NCI-H1048 (cell line): Measurements from ENCODE around the gene CASP9.
A peak's percentile ranks its signal among the peaks of the same experiment; 100 is the strongest.
"Not testable (repeated sequence)": the region's sequence is repeated elsewhere in the genome, so short reads cannot be mapped to it uniquely, and the experiment has no call there.

Source experiments
- DNase-seq: peaks from one replicate; lab custom pipeline; 2025; lab: John Stamatoyannopoulos, UW

Gene CASP9

GRCh38 chr1:15525050-15526020 lies 1.3 kb upstream of the CASP9 start:
- no peak for DNase-seq

- peak; percentile 99 for DNase-seq
These were observed 451 bp upstream of the CASP9 start for GRCh38 chr1:15524283-15525049.

- no peak for DNase-seq
These were observed 653 bp downstream of the CASP9 start for GRCh38 chr1:15523104-15524020.

GRCh38 chr1:15522551-15522950 lies 1.5 kb downstream of the CASP9 start:
- no peak for DNase-seq

GRCh38 chr1:15521206-15521906 lies 2.7 kb downstream of the CASP9 start:
- DNase-seq, result not testable (repeated sequence)

- DNase-seq, result no peak
These were observed 4.4 kb downstream of the CASP9 start for GRCh38 chr1:15519625-15520024.

GRCh38 chr1:15515022-15515663 lies 8.9 kb downstream of the CASP9 start:
- DNase-seq, result no peak

GRCh38 chr1:15514557-15514956 lies 9.5 kb downstream of the CASP9 start:
- not testable (repeated sequence) for DNase-seq

GRCh38 chr1:15513919-15514318 lies 10.1 kb downstream of the CASP9 start:
- DNase-seq, result no peak

GRCh38 chr1:15513192-15513591 lies 10.8 kb downstream of the CASP9 start:
- DNase-seq, result no peak

- DNase-seq, result no peak
These were observed 13.2 kb downstream of the CASP9 start for GRCh38 chr1:15510611-15511405.

GRCh38 chr1:15509586-15509985 lies 14.4 kb downstream of the CASP9 start:
- DNase-seq, result no peak

GRCh38 chr1:15508700-15509487 lies 15.1 kb downstream of the CASP9 start:
- no peak for DNase-seq

- DNase-seq, result no peak
These were observed 16.7 kb downstream of the CASP9 start for GRCh38 chr1:15507278-15507677.

- no peak for DNase-seq
These were observed 17.2 kb downstream of the CASP9 start for GRCh38 chr1:15506831-15507230.

- DNase-seq, result no peak
These were observed 19.6 kb downstream of the CASP9 start for GRCh38 chr1:15504436-15504835.

GRCh38 chr1:15501208-15502032 lies 22.6 kb downstream of the CASP9 start:
- DNase-seq, result no peak
